ENCODE results near the gene LRP1.

- TF ChIP-seq CTCF (IDR thresholded peaks at IDR 0.05; ENCODE audit: low read length): no peak
- TF ChIP-seq EZH2phosphoT487 (IDR thresholded peaks at IDR 0.05; ENCODE audit: low read length): no peak
Observed at GRCh38 chr12:57142121-57142520, 13.8 kb downstream of the LRP1 start.

Measured in MM.1S (cell line).